ENCODE data around the gene FBLN2. TPM values are rescaled to one million over a fixed set of nuclear protein-coding genes. Genes with fewer than 3 reads are reported as not detected.
A peak's percentile ranks its signal among the peaks of the same experiment; 100 is the strongest.

Gene FBLN2
- total and polyA plus RNA-seq, 7 experiments from 2014 or later = 0.11 to 1.5 TPM; not detected in 5

DNA sequence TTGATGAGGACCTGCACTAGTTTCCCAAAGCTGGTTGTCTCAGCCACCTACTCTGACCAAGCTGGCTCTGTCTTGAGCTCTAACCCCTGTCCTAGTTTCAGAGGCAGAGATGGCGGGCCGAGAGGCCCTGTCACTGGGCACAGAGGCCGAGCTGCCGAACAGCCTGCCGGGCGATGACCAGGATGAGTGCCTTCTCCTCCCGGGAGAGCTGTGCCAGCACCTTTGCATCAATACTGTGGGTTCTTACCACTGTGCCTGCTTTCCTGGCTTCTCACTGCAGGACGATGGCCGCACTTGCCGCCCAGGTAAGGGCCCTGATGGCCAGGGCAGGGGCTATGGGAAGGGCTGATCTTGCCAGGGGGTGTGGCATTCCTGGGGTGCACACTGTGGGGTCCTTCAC is 69.1 kb downstream of the FBLN2 start:
- ATAC-seq (no peak), DNase-seq (no peak)
- Mint-ChIP-seq H3K4me1 (peaks cover 0 to 14% (median 4%) of the 10 kb centered on the region in 7 donors), H3K27me3 (no peaks in the 10 kb centered on the region), H3K36me3 (peaks cover 0 to 5% (median 0%) of the 10 kb centered on the region in 5 donors), H3K4me3 (no peak overlapping the region), H3K9me3 (peaks cover 0 to 9% (median 5%) of the 10 kb centered on the region in 11 donors), H3K27ac (no peak overlapping the region)
- H3K36me3 ChIP-seq (ENCODE audit: control insufficient read depth in 2 of 3, insufficient read depth in 3 of 3, low read length in 3 of 3) = no peaks in the 10 kb centered on the region
- no peak overlapping the region for H3K4me3 ChIP-seq (ENCODE audit: low read length)
- ChIA-PET CTCF (no interaction called here), POLR2A (no interaction called here)
- H3K9me3 ChIP-seq (ENCODE audit: control insufficient read depth in 2 of 3, low read length in 3 of 3) = no peaks in the 10 kb centered on the region
- H3K27ac ChIP-seq (ENCODE audit: low read depth, low read length) = no peak overlapping the region
- H3K4me1 ChIP-seq (ENCODE audit: control insufficient read depth in 2 of 2, insufficient read depth in 2 of 2, low read length in 2 of 2) = no peaks in the 10 kb centered on the region
- H3K27me3 ChIP-seq (ENCODE audit: control insufficient read depth in 2 of 2, insufficient read depth in 2 of 2, low read length in 2 of 2) = no peaks in the 10 kb centered on the region
- intact Hi-C loops (cut with micrococcal nuclease) = no loop called here

DNA sequence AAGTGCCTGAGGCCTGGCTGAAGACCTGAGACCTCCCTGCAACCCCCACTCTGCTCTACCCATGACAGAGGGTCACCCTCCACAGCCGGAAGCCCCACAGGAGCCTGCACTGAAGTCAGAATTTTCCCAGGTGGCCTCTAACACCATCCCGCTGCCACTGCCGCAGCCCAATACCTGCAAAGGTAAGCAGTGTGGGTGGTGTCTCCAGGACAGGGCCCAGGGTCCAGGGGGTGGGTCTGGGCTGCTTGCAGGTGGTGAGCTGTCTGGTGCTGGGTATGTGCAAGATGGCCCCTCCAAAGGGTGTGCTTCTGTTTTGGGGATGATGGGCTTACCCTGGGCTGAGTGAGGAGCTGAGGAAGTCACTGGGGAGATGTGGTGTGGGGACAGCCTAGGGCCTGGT is 69.9 kb downstream of the FBLN2 start:
- ChIA-PET CTCF (no interaction called here), POLR2A (no interaction called here)
- Mint-ChIP-seq H3K27me3 (no peaks in the 10 kb centered on the region), H3K9me3 (peaks cover 0 to 9% (median 5%) of the 10 kb centered on the region in 11 donors), H3K27ac (no peak overlapping the region), H3K36me3 (peaks cover 0 to 5% (median 0%) of the 10 kb centered on the region in 5 donors), H3K4me1 (peaks cover 0 to 14% (median 4%) of the 10 kb centered on the region in 7 donors), H3K4me3 (no peak overlapping the region)
- DNase-seq (no peak), ATAC-seq (no peak)
- intact Hi-C loops (cut with micrococcal nuclease) = no loop called here
- no peak overlapping the region for H3K4me3 ChIP-seq (ENCODE audit: low read length)
- H3K27ac ChIP-seq (ENCODE audit: low read depth, low read length) = no peak overlapping the region
- no peaks in the 10 kb centered on the region for H3K27me3 ChIP-seq (ENCODE audit: control insufficient read depth in 2 of 2, insufficient read depth in 2 of 2, low read length in 2 of 2)
- H3K9me3 ChIP-seq (ENCODE audit: control insufficient read depth in 2 of 3, low read length in 3 of 3) = no peaks in the 10 kb centered on the region
- no peaks in the 10 kb centered on the region for H3K36me3 ChIP-seq (ENCODE audit: control insufficient read depth in 2 of 3, insufficient read depth in 3 of 3, low read length in 3 of 3)
- no peaks in the 10 kb centered on the region for H3K4me1 ChIP-seq (ENCODE audit: control insufficient read depth in 2 of 2, insufficient read depth in 2 of 2, low read length in 2 of 2)

DNA sequence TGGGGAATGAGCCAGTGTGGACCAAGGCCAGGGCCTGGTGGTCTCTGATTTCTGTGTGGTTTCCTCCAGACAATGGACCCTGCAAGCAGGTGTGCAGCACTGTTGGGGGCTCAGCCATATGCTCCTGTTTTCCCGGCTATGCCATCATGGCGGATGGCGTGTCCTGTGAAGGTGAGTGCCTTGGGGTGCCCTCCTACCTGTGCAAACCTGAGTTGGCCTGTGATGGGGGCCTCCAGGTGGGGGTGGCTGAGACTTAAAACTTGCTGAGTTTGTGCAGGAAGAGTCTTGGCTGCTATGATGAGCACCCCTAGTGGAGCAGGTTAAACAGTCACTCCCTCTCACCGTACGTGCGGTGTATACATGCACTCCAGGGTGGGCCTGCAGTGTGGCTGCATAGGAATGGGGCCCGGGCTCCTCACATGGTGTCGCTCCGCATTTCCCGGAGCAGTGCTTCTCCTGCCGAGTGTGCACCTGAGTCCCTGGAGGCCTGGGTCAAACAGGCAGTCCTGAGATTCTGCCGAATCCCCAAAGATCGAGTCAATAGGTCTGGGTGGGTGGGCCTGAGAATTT is 70.8 kb downstream of the FBLN2 start:
- peaks cover 0 to 9% (median 4%) of the 10 kb centered on the region in 7 donors for H3K4me1 Mint-ChIP-seq
- no peak overlapping the region for H3K4me3 Mint-ChIP-seq
- H3K36me3 Mint-ChIP-seq = peaks cover 0 to 2% (median 0%) of the 10 kb centered on the region in 5 donors
- DNase-seq (no peak), ATAC-seq (no peak)
- H3K4me1 ChIP-seq (ENCODE audit: control insufficient read depth in 2 of 2, insufficient read depth in 2 of 2, low read length in 2 of 2) = no peaks in the 10 kb centered on the region
- H3K9me3 Mint-ChIP-seq = peaks cover 0 to 4% (median 1%) of the 10 kb centered on the region in 11 donors
- CTCF ChIA-PET = no interaction called here
- POLR2A ChIA-PET = no interaction called here
- no peak overlapping the region for H3K4me3 ChIP-seq (ENCODE audit: low read length)
- H3K27me3 ChIP-seq (ENCODE audit: control insufficient read depth in 2 of 2, insufficient read depth in 2 of 2, low read length in 2 of 2) = no peaks in the 10 kb centered on the region
- H3K27ac ChIP-seq (ENCODE audit: low read depth, low read length) = no peak overlapping the region
- intact Hi-C loops (cut with micrococcal nuclease) = no loop called here
- H3K9me3 ChIP-seq (ENCODE audit: control insufficient read depth in 2 of 3, low read length in 3 of 3) = no peaks in the 10 kb centered on the region
- no peaks in the 10 kb centered on the region for H3K27me3 Mint-ChIP-seq
- H3K27ac Mint-ChIP-seq = peak overlapping the region in 1 of 9 donors; percentile 53
- no peaks in the 10 kb centered on the region for H3K36me3 ChIP-seq (ENCODE audit: control insufficient read depth in 2 of 3, insufficient read depth in 3 of 3, low read length in 3 of 3)

DNA sequence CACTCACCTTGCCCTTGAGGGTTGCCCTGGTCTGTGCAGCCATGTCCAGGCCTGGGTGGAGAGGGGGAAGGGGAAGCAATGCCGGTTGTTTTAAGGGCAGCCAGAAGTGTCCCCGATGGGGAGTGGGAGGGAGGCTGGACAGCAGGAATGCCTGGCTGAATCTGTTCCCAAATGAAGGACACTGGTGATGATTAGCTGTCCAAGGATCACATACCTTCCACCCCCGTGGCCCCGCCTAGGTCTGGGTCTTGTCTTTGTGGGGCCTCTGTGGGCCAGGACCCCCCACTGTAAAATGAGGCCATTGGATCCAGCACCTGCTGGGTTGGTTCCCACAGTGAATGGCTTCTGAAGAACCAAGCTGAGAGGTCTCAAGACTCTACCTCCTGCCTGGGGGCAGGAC is 71.4 kb downstream of the FBLN2 start:
- intact Hi-C loops (cut with micrococcal nuclease) = no loop called here
- ATAC-seq = no peak
- POLR2A ChIA-PET = no interaction called here
- Mint-ChIP-seq H3K36me3 (no peaks in the 10 kb centered on the region), H3K4me3 (no peak overlapping the region), H3K27ac (peak overlapping the region in 1 of 9 donors; percentile 12), H3K4me1 (peaks cover 0 to 9% (median 4%) of the 10 kb centered on the region in 7 donors), H3K9me3 (peaks cover 0 to 2% (median 0%) of the 10 kb centered on the region in 11 donors), H3K27me3 (no peaks in the 10 kb centered on the region)
- no peak overlapping the region for H3K4me3 ChIP-seq (ENCODE audit: low read length)
- CTCF ChIA-PET = no interaction called here
- no peak for DNase-seq
- no peaks in the 10 kb centered on the region for H3K4me1 ChIP-seq (ENCODE audit: control insufficient read depth in 2 of 2, insufficient read depth in 2 of 2, low read length in 2 of 2)
- H3K27me3 ChIP-seq (ENCODE audit: control insufficient read depth in 2 of 2, insufficient read depth in 2 of 2, low read length in 2 of 2) = no peaks in the 10 kb centered on the region
- H3K9me3 ChIP-seq (ENCODE audit: control insufficient read depth in 2 of 3, low read length in 3 of 3) = no peaks in the 10 kb centered on the region
- H3K36me3 ChIP-seq (ENCODE audit: control insufficient read depth in 2 of 3, insufficient read depth in 3 of 3, low read length in 3 of 3) = no peaks in the 10 kb centered on the region
- H3K27ac ChIP-seq (ENCODE audit: low read depth, low read length) = no peak overlapping the region

DNA sequence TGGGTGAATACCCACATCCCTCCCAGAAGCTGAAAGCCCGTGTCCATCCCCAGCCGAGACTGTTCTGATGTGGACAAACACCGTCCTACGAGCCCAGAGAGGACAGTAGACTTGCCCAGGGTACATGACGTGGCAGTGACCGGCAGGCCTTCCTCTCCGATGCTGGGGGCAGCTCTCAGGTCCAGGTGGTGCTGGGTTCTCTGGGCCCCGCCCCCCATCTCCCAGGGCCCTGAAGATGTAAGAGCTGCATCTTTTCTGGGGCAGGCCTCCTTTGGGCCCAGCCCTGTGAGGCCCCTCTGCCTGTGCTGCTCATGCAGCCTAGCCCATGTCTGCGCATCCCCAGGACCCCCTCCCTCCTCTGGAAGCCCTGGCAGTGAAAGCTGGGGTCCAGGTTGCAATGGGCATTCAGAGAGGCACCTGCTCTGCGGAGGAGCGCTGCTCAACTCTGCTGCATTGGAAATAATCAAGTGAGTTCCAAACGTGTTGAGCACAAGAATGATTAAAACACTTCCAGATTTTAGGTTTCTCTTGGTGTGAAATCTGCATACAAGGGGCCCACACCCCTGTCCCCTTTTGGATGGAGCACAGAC is 71.9 kb downstream of the FBLN2 start:
- H3K27ac ChIP-seq (ENCODE audit: low read depth, low read length) = peak overlapping the region; percentile 63
- ChIA-PET CTCF (no interaction called here), POLR2A (no interaction called here)
- no peaks in the 10 kb centered on the region for H3K36me3 Mint-ChIP-seq
- DNase-seq (no peak), ATAC-seq (no peak)
- peaks cover 0 to 9% (median 4%) of the 10 kb centered on the region in 7 donors for H3K4me1 Mint-ChIP-seq
- H3K4me3 ChIP-seq (ENCODE audit: low read length) = no peak overlapping the region
- no peaks in the 10 kb centered on the region for H3K4me1 ChIP-seq (ENCODE audit: control insufficient read depth in 2 of 2, insufficient read depth in 2 of 2, low read length in 2 of 2)
- no peaks in the 10 kb centered on the region for H3K27me3 Mint-ChIP-seq
- H3K9me3 Mint-ChIP-seq = peaks cover 0 to 4% (median 0%) of the 10 kb centered on the region in 11 donors
- H3K4me3 Mint-ChIP-seq = no peak overlapping the region
- intact Hi-C loops (cut with micrococcal nuclease) = no loop called here
- no peaks in the 10 kb centered on the region for H3K36me3 ChIP-seq (ENCODE audit: control insufficient read depth in 2 of 3, insufficient read depth in 3 of 3, low read length in 3 of 3)
- H3K9me3 ChIP-seq (ENCODE audit: control insufficient read depth in 2 of 3, low read length in 3 of 3) = no peaks in the 10 kb centered on the region
- no peaks in the 10 kb centered on the region for H3K27me3 ChIP-seq (ENCODE audit: control insufficient read depth in 2 of 2, insufficient read depth in 2 of 2, low read length in 2 of 2)
- H3K27ac Mint-ChIP-seq = peak overlapping the region in 7 of 9 donors; percentile 9 to 98 (median 90)

DNA sequence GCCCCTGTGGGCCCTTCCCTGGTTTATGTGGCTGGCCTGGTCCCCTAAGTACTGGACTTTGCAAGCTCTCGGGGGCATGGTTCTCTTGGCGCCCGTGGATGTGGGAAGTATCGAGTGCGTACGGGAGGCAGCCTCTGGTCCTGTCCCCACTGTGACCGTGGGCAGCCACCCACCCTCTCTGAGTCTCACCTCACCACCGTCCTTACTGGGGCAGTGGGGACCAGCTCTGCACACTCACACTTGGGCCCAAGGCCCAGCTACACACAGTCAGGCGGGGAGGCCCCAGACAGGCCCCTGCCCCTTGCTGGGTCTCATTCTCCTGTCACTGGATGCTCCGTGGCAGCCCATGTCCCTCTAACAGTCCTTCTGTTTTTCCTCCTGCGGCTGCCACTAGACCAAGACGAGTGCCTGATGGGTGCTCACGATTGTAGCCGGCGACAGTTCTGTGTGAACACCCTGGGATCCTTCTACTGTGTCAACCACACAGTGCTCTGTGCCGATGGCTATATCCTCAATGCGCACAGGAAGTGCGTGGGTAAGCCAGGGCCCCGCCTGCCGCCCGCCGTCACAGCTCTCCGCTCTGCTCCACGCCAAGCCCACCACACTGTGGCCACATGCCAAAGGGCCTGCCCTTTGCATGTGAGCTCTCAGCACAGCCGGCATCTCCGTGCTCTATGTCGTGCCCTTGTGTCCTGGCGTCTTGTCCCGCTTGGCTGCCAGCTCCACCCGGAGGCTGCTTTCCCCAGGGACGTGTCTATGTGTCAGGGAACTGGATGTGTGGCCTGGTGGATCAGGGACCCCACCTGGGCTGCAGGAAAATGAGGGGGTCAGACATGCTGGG is 72.7 kb downstream of the FBLN2 start:
- Histone ChIP-seq H3K36me3 (ENCODE audit: control insufficient read depth in 2 of 3, insufficient read depth in 3 of 3, low read length in 3 of 3) (no peaks in the 10 kb centered on the region), H3K9me3 (ENCODE audit: control insufficient read depth in 2 of 3, low read length in 3 of 3) (no peaks in the 10 kb centered on the region), H3K27ac (ENCODE audit: low read depth, low read length) (peak overlapping the region; percentile 63), H3K4me3 (ENCODE audit: low read length) (no peak overlapping the region), H3K27me3 (ENCODE audit: control insufficient read depth in 2 of 2, insufficient read depth in 2 of 2, low read length in 2 of 2) (no peaks in the 10 kb centered on the region), H3K4me1 (ENCODE audit: control insufficient read depth in 2 of 2, insufficient read depth in 2 of 2, low read length in 2 of 2) (no peaks in the 10 kb centered on the region)
- intact Hi-C loops (cut with micrococcal nuclease) = no loop called here
- ChIA-PET CTCF (no interaction called here), POLR2A (no interaction called here)
- peak; percentile 87 for ATAC-seq
- Mint-ChIP-seq H3K36me3 (no peaks in the 10 kb centered on the region), H3K27ac (peak overlapping the region; percentile 81 to 98 (median 89)), H3K9me3 (peaks cover 0 to 4% (median 0%) of the 10 kb centered on the region in 11 donors), H3K4me3 (peak overlapping the region; percentile 58 to 83 (median 76)), H3K27me3 (no peaks in the 10 kb centered on the region), H3K4me1 (peaks cover 0 to 9% (median 4%) of the 10 kb centered on the region in 7 donors)
- DNase-seq = peak in 8 of 9 donors; percentile 16 to 66 (median 56)
